ENCODE results near the gene SLC9A9.

SLC9A9 gene

GRCh38 chr3:143383421-143383820 lies 464.8 kb downstream of the SLC9A9 start:
- no peak for DNase-seq

- no peak for DNase-seq
Observed at GRCh38 chr3:143382816-143383215, 465.5 kb downstream of the SLC9A9 start.

- no peak for DNase-seq
Observed at GRCh38 chr3:143380449-143380848, 467.8 kb downstream of the SLC9A9 start.

GRCh38 chr3:143375698-143376097 lies 472.6 kb downstream of the SLC9A9 start:
- no peak for DNase-seq

- no peak for DNase-seq
Observed at GRCh38 chr3:143367171-143367570, 481.1 kb downstream of the SLC9A9 start.

- DNase-seq: no peak
Observed at GRCh38 chr3:143366672-143367071, 481.6 kb downstream of the SLC9A9 start.

GRCh38 chr3:143363949-143364348 lies 484.3 kb downstream of the SLC9A9 start:
- no peak for DNase-seq

- no peak for DNase-seq
Observed at GRCh38 chr3:143363276-143363675, 485.0 kb downstream of the SLC9A9 start.

GRCh38 chr3:143362115-143362991 lies 485.9 kb downstream of the SLC9A9 start:
- no peak for DNase-seq

- no peak for DNase-seq
Observed at GRCh38 chr3:143361589-143361988, 486.7 kb downstream of the SLC9A9 start.

GRCh38 chr3:143360244-143360643 lies 488.0 kb downstream of the SLC9A9 start:
- DNase-seq: no peak

GRCh38 chr3:143358793-143359491 lies 489.3 kb downstream of the SLC9A9 start:
- no peak for DNase-seq

- DNase-seq: no peak
Observed at GRCh38 chr3:143358155-143358792, 490.0 kb downstream of the SLC9A9 start.

- no peak for DNase-seq
Observed at GRCh38 chr3:143357700-143358099, 490.6 kb downstream of the SLC9A9 start.

GRCh38 chr3:143356839-143357238 lies 491.4 kb downstream of the SLC9A9 start:
- no peak for DNase-seq

- DNase-seq: no peak
Observed at GRCh38 chr3:143354342-143354741, 493.9 kb downstream of the SLC9A9 start.

GRCh38 chr3:143352850-143353550 lies 495.3 kb downstream of the SLC9A9 start:
- no peak for DNase-seq

- no peak for DNase-seq
Observed at GRCh38 chr3:143351895-143352608, 496.2 kb downstream of the SLC9A9 start.

GRCh38 chr3:143351354-143351753 lies 496.9 kb downstream of the SLC9A9 start:
- no peak for DNase-seq

- no peak for DNase-seq
Observed at GRCh38 chr3:143349455-143349854, 498.8 kb downstream of the SLC9A9 start.

GRCh38 chr3:143348486-143349327 lies 499.6 kb downstream of the SLC9A9 start:
- DNase-seq: no peak
